Measurements from ENCODE around the gene PDAP1.

- TF ChIP-seq CTCF (IDR thresholded peaks at IDR 0.05) (no peak), JUND (IDR thresholded peaks at IDR 0.05) (no peak), GATA2 (CRISPR knock-in tag; IDR thresholded peaks at IDR 0.05) (no peak), SMC3 (IDR thresholded peaks at IDR 0.05; ENCODE audit: low read depth, low read length) (no peak), MXI1 (IDR thresholded peaks at IDR 0.05; ENCODE audit: low read depth, low read length) (no peak), POLR2AphosphoS5 (IDR thresholded peaks at IDR 0.05; ENCODE audit: low read depth, low read length) (no peak)
Observed at GRCh38 chr7:99363286-99363685, 45.1 kb downstream of the PDAP1 start.

All from SK-N-SH (cell line).